Tibial nerve (tissue), 4 donors: ENCODE results near the gene ZNRF1.

Source experiments
- EP300 ChIP-seq, 2 donors: sonication (generic); formaldehyde crosslinking; IDR thresholded peaks; one replicate each; pipeline ENCODE4 v1.6.1; 2017; ENCODE audit warnings: antibody characterized with exemption in 2 of 2, mild to moderate bottlenecking in 1 of 2
- POLR2A ChIP-seq, 2 donors: fragments of 450-650 bp; IDR thresholded peaks; one replicate each; pipeline ENCODE4 v1.6.1; 2017; ENCODE audit warnings: antibody characterized with exemption in 2 of 2, mild to moderate bottlenecking in 2 of 2, moderate library complexity in 2 of 2
- TF ChIP-seq, protein P1 (sequence below), 5 experiments: fragments of 200-600 bp in 3 of 5; fragments of 450-650 bp in 2 of 5; sonication (generic) in 3 of 5; IDR thresholded peaks; one replicate each; pipeline ENCODE4 v1.5.1; 2016 to 2019; ENCODE audit warnings: antibody characterized with exemption in 5 of 5, mild to moderate bottlenecking in 3 of 5, moderate library complexity in 2 of 5

DNA sequence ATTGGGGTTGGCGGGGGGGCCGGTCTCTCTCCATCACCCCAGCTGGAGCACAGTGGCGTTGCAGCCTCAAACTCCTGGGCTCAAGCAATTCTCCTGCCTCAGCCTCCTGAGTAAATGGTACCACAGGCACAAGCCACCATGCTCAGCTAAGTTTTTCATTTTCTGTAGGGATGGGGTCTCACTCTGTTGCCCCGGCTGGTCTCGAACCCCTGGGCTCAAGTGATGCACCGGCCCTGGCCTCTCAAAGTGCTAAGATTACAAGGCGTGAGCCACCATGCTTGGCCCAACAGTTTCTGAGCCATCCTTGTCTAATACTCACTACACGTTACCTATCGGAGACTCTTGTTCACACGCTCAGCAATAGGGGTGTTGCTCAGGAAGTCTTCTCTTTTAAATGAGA is 25.5 kb upstream of the ZNRF1 start:
- TF ChIP-seq POLR2A (IDR thresholded peaks at IDR 0.05) (no peak), EP300 (IDR thresholded peaks at IDR 0.05) (no peak)
- TF ChIP-seq, protein P1, sequence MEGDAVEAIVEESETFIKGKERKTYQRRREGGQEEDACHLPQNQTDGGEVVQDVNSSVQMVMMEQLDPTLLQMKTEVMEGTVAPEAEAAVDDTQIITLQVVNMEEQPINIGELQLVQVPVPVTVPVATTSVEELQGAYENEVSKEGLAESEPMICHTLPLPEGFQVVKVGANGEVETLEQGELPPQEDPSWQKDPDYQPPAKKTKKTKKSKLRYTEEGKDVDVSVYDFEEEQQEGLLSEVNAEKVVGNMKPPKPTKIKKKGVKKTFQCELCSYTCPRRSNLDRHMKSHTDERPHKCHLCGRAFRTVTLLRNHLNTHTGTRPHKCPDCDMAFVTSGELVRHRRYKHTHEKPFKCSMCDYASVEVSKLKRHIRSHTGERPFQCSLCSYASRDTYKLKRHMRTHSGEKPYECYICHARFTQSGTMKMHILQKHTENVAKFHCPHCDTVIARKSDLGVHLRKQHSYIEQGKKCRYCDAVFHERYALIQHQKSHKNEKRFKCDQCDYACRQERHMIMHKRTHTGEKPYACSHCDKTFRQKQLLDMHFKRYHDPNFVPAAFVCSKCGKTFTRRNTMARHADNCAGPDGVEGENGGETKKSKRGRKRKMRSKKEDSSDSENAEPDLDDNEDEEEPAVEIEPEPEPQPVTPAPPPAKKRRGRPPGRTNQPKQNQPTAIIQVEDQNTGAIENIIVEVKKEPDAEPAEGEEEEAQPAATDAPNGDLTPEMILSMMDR (IDR thresholded peaks at IDR 0.05), result no peak
